ENCODE results near the gene ABLIM3. TPM values are rescaled to one million over a fixed set of nuclear protein-coding genes. Genes with fewer than 3 reads are reported as not detected.

The ABLIM3 gene
- polyA plus RNA-seq, 1 donor (not counting 4 experiments of a cell fraction or from before 2014, with no cell fraction given) = 7.9 TPM

DNA sequence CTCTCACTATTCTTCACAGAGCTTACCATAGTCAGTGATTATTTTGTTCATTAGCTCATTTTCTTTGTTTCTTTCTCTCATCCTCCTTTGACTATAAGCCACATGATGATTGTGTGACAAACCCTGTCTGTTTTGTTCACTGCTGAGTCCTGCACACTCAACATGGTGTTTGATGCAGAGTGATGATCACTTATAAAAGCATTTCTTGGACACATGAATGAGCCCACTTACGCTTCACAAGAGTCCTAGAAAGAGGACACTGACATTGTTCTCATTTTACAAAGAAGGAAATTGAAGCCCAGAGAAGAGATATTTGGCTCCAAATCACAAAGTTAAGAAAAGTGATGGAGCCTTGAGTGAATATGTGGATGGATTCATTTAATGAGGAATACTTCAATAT lies 13.4 kb downstream of the ABLIM3 start:
- Histone ChIP-seq H3K27me3 (ENCODE audit: control insufficient read depth, extremely low read depth, insufficient read depth, low read length) (no peaks in the 10 kb centered on the region), H3K9me3 (ENCODE audit: control insufficient read depth, low read depth, low read length) (no peaks in the 10 kb centered on the region), H3K9me1 (ENCODE audit: control insufficient read depth, extremely low read depth, insufficient read depth, low read length) (no peaks in the 10 kb centered on the region), H3K79me2 (ENCODE audit: control insufficient read depth, insufficient read depth, low read length) (no peaks in the 10 kb centered on the region), H4K20me1 (ENCODE audit: control insufficient read depth, extremely low read depth, insufficient read depth, low read length) (no peaks in the 10 kb centered on the region), H3K9ac (ENCODE audit: control insufficient read depth, extremely low read depth, insufficient read depth, low read length) (no peak overlapping the region), H2AFZ (ENCODE audit: control insufficient read depth, low read length) (no peak overlapping the region), H3K27ac (ENCODE audit: control insufficient read depth, insufficient read depth, low read length) (no peak overlapping the region), H3K4me1 (ENCODE audit: control insufficient read depth, extremely low read depth, insufficient read depth, low read length) (peaks cover 9% of the 10 kb centered on the region), H3K4me3 (ENCODE audit: control insufficient read depth in 2 of 3, extremely low read depth in 1 of 3, insufficient read depth in 2 of 3, low read depth in 1 of 3, low read length in 3 of 3) (no peak overlapping the region), H3K4me2 (ENCODE audit: control insufficient read depth, extremely low read depth, insufficient read depth, low read depth, low read length) (no peak overlapping the region), H3K36me3 (ENCODE audit: control insufficient read depth in 2 of 2, extremely low read depth in 1 of 2, insufficient read depth in 2 of 2, low read length in 2 of 2) (no peaks in the 10 kb centered on the region)
- TF ChIP-seq, protein P1, sequence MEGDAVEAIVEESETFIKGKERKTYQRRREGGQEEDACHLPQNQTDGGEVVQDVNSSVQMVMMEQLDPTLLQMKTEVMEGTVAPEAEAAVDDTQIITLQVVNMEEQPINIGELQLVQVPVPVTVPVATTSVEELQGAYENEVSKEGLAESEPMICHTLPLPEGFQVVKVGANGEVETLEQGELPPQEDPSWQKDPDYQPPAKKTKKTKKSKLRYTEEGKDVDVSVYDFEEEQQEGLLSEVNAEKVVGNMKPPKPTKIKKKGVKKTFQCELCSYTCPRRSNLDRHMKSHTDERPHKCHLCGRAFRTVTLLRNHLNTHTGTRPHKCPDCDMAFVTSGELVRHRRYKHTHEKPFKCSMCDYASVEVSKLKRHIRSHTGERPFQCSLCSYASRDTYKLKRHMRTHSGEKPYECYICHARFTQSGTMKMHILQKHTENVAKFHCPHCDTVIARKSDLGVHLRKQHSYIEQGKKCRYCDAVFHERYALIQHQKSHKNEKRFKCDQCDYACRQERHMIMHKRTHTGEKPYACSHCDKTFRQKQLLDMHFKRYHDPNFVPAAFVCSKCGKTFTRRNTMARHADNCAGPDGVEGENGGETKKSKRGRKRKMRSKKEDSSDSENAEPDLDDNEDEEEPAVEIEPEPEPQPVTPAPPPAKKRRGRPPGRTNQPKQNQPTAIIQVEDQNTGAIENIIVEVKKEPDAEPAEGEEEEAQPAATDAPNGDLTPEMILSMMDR (optimal IDR thresholded peaks at IDR 0.05 in 1 of 3, IDR thresholded peaks at IDR 0.05 in 1 of 3, conservative IDR thresholded peaks at IDR 0.05 in 1 of 3; ENCODE audit: extremely low read depth in 1 of 3, insufficient read depth in 2 of 3, low read length in 3 of 3) = no peak
- no peak for TF ChIP-seq EZH2 (IDR thresholded peaks at IDR 0.05; ENCODE audit: low read length)
- dilution Hi-C loops (cut with MboI; ENCODE audit: extremely low pct_ligation_motif_present, low sequenced_read_pairs) = no loop called here
- DNase-seq (ENCODE audit: low read depth, low spot score) = no peak
- no peak for FAIRE-seq

DNA sequence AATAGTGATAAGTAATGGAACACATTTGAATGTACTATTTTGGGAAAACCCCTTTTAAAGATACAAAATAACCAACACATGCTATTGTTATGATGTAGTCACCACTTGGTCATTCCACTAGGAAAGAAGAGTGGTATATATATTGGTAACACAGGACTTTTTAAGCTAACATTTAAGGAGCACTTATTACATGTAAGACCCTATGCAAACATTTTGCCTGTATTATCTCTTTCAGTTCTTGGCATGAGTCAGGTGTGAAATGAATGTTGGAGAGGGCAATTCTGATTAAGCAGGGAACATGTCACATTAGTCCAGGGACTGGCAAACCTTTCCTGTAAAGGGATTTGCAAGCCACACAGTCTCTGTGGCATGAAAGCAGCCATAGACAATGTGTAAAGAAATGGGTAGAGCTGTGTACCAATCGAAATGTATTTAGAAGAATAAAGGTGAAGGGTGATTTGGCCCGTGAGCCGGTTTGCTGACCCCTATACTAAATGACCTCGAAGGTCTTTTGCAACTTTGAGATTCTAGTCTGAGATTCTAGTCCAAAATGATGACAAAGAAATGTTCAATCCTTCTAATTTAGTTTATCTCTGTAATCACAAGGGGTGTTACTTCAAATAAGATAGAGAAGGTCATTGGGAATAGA lies 15.3 kb downstream of the ABLIM3 start:
- Histone ChIP-seq H3K4me3 (ENCODE audit: control insufficient read depth in 2 of 3, extremely low read depth in 1 of 3, insufficient read depth in 2 of 3, low read depth in 1 of 3, low read length in 3 of 3) (no peak overlapping the region), H3K79me2 (ENCODE audit: control insufficient read depth, insufficient read depth, low read length) (no peaks in the 10 kb centered on the region), H3K4me1 (ENCODE audit: control insufficient read depth, extremely low read depth, insufficient read depth, low read length) (peaks cover 14% of the 10 kb centered on the region), H3K36me3 (ENCODE audit: control insufficient read depth in 2 of 2, extremely low read depth in 1 of 2, insufficient read depth in 2 of 2, low read length in 2 of 2) (no peaks in the 10 kb centered on the region), H3K9me1 (ENCODE audit: control insufficient read depth, extremely low read depth, insufficient read depth, low read length) (no peaks in the 10 kb centered on the region), H2AFZ (ENCODE audit: control insufficient read depth, low read length) (no peak overlapping the region), H3K9ac (ENCODE audit: control insufficient read depth, extremely low read depth, insufficient read depth, low read length) (no peak overlapping the region), H3K27me3 (ENCODE audit: control insufficient read depth, extremely low read depth, insufficient read depth, low read length) (no peaks in the 10 kb centered on the region), H3K27ac (ENCODE audit: control insufficient read depth, insufficient read depth, low read length) (no peak overlapping the region), H3K4me2 (ENCODE audit: control insufficient read depth, extremely low read depth, insufficient read depth, low read depth, low read length) (no peak overlapping the region), H4K20me1 (ENCODE audit: control insufficient read depth, extremely low read depth, insufficient read depth, low read length) (no peaks in the 10 kb centered on the region), H3K9me3 (ENCODE audit: control insufficient read depth, low read depth, low read length) (no peaks in the 10 kb centered on the region)
- DNase-seq (ENCODE audit: low read depth, low spot score) = no peak
- FAIRE-seq = no peak
- dilution Hi-C loops (cut with MboI; ENCODE audit: extremely low pct_ligation_motif_present, low sequenced_read_pairs) = no loop called here
- TF ChIP-seq EZH2 (IDR thresholded peaks at IDR 0.05; ENCODE audit: low read length) = no peak
- TF ChIP-seq, protein P1 (optimal IDR thresholded peaks at IDR 0.05 in 1 of 3, IDR thresholded peaks at IDR 0.05 in 1 of 3, conservative IDR thresholded peaks at IDR 0.05 in 1 of 3; ENCODE audit: extremely low read depth in 1 of 3, insufficient read depth in 2 of 3, low read length in 3 of 3) = no peak
